HL-60/S4 (cell line): ENCODE data around the gene POFUT1.

Source experiments
- in situ Hi-C: fragments of 300-500 bp; cut with MboI; formaldehyde crosslinking; loops from 2 replicates; pipeline ENCODE4 v1.14.3; 2022; ENCODE audit warnings: low sequenced_read_pairs

The POFUT1 gene

GRCh38 chr20:32205843-32206759 lies 1.6 kb upstream of the POFUT1 start:
- in situ Hi-C loops: no loop called here

- in situ Hi-C loops: no loop called here
These were observed 687 bp upstream of the POFUT1 start for GRCh38 chr20:32206760-32207625.

- in situ Hi-C loops: no loop called here
These were observed 947 bp downstream of the POFUT1 start for GRCh38 chr20:32208499-32209154.

GRCh38 chr20:32209850-32210605 lies 2.3 kb downstream of the POFUT1 start:
- in situ Hi-C loops: no loop called here

GRCh38 chr20:32213870-32214269 lies 6.2 kb downstream of the POFUT1 start:
- in situ Hi-C loops: no loop called here

- in situ Hi-C loops: no loop called here
These were observed 7.5 kb downstream of the POFUT1 start for GRCh38 chr20:32215147-32215546.

GRCh38 chr20:32215729-32216128 lies 8.0 kb downstream of the POFUT1 start:
- in situ Hi-C loops: no loop called here

- in situ Hi-C loops: no loop called here
These were observed 8.8 kb downstream of the POFUT1 start for GRCh38 chr20:32216179-32217142.

- in situ Hi-C loops: no loop called here
These were observed 10.6 kb downstream of the POFUT1 start for GRCh38 chr20:32218156-32218900.

GRCh38 chr20:32224463-32224862 lies 16.8 kb downstream of the POFUT1 start:
- in situ Hi-C loops: no loop called here

GRCh38 chr20:32226391-32226790 lies 18.7 kb downstream of the POFUT1 start:
- in situ Hi-C loops: no loop called here

GRCh38 chr20:32227306-32227705 lies 19.6 kb downstream of the POFUT1 start:
- in situ Hi-C loops: no loop called here

- in situ Hi-C loops: no loop called here
These were observed 20.3 kb downstream of the POFUT1 start for GRCh38 chr20:32227744-32228688.

GRCh38 chr20:32229251-32229747 lies 21.6 kb downstream of the POFUT1 start:
- in situ Hi-C loops: no loop called here

- in situ Hi-C loops: no loop called here
These were observed 23.0 kb downstream of the POFUT1 start for GRCh38 chr20:32230707-32231106.

GRCh38 chr20:32231245-32231644 lies 23.6 kb downstream of the POFUT1 start:
- in situ Hi-C loops: no loop called here

- in situ Hi-C loops: no loop called here
These were observed 24.2 kb downstream of the POFUT1 start for GRCh38 chr20:32231847-32232246.
